GM19238 (cell line): ENCODE results near the gene TBC1D13.
"Not testable (repeated sequence)": the region's sequence is repeated elsewhere in the genome, so short reads cannot be mapped to it uniquely, and the experiment has no call there.

ENCODE experiments used
- DNase-seq: peaks from one replicate; pipeline ENCODE4 v3.0.0; 2011; ENCODE audit warnings: low spot score; ENCODE audit not compliant: insufficient read length

Gene TBC1D13

GRCh38 chr9:128845186-128845931 lies 58.3 kb downstream of the TBC1D13 start:
- no peak for DNase-seq

GRCh38 chr9:128846680-128847030 lies 59.6 kb downstream of the TBC1D13 start:
- DNase-seq = no peak

- no peak for DNase-seq
These were observed 60.8 kb downstream of the TBC1D13 start for GRCh38 chr9:128847803-128848202.

GRCh38 chr9:128851024-128851423 lies 64.0 kb downstream of the TBC1D13 start:
- DNase-seq = not testable (repeated sequence)

GRCh38 chr9:128851779-128852600 lies 64.9 kb downstream of the TBC1D13 start:
- DNase-seq = not testable (repeated sequence)

GRCh38 chr9:128852646-128853045 lies 65.6 kb downstream of the TBC1D13 start:
- not testable (repeated sequence) for DNase-seq

- not testable (repeated sequence) for DNase-seq
These were observed 67.4 kb downstream of the TBC1D13 start for GRCh38 chr9:128854454-128854853.

GRCh38 chr9:128858476-128858875 lies 71.4 kb downstream of the TBC1D13 start:
- DNase-seq = not testable (repeated sequence)
